Inflammatory macrophage treated with lipopolysaccharide for 4 hours (primary cell): ENCODE measurements around the gene HIF1AN.

Experiments
- DNase-seq: peaks from one replicate; pipeline ENCODE4 v3.0.0-alpha.2; 2020

HIF1AN gene

DNA sequence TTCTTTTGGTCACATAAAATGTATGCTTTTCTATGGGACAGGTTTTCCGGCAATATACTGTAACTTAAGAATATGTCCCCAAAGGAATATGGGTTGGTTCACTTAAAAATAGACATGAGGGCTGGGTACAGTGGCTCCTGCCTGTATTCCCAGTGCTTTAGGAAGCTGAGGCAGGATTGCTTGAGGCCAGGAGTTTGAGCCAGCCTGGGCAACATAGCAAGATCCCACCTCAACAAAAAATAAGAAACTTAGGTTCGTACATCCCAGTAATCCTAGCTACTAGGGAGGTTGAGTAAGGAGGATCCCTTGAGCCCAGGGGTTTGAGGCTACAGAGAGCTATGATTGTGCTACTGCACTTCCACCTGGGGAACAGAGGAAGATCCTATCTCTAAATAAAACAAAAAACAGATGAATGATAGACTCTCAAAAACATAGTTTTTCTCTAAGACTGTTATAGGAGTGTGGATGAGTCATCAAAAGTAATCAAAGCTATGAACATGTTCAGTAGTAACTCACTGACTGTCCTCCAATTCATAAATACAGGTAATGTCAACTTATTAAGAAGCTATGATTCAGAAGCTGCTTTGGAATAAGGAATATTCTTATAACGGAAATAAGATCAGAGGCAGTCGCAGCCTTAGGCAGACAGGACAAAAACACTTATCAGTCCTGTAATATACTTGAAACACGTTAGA lies 13.5 kb upstream of the HIF1AN start:
- DNase-seq: no peak

DNA sequence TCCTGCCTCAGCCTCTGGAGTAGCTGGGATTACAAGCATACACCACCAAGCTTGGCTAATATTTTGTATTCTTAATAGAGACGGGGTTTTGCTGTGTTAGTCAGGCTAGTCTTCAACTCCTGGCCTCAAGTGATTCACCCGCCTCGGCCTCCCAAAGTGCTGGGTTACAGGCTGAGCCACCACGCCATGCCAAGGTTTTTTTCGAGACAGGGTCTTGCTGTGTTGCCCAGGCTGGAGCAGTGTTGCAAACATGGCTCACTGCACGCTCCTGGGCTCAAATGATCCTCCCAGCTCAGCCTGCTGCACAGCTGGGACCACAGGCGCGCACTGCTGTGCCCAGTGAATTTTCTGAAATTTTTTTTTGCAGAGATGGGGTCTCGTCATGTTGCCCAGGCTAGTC lies 12.8 kb upstream of the HIF1AN start:
- no peak for DNase-seq

DNA sequence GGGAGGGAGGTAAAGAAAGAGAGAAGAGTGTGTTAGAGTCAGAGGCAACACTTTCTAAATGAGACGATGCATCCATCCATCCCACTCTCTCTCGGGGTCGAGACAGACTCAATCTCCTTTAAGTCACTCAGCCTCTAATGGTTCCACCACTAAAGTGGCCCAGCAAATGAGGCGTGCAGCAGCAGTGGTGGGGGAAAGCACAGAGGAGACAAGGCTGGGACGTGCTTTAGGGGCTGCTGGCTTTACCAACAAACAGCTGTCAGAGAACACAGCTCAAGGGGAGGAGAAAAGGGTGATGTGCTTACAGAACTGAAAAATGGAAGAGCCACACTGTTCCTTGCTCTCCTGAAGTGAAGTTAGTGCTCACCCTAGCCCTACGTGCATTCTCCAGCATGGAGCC lies 11.5 kb upstream of the HIF1AN start:
- no peak for DNase-seq

DNA sequence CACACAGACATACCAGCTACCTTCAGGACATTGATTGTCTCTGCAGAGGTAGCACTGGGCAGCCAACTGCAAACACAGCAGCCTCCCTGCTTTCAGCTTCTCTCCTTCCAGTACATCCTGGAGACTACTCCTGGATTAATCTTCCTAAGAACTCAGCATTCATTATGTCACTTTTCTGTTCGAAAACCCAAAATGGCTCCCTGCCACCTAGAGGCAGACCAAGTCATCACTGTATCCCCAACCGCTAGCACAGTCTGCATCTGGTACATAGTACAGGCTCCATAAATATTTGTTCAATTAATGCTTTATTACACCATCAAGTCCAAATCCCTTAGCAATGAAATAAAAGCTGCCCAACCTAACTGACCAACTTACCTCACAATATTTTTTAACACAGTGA lies 11.1 kb upstream of the HIF1AN start:
- no peak for DNase-seq

DNA sequence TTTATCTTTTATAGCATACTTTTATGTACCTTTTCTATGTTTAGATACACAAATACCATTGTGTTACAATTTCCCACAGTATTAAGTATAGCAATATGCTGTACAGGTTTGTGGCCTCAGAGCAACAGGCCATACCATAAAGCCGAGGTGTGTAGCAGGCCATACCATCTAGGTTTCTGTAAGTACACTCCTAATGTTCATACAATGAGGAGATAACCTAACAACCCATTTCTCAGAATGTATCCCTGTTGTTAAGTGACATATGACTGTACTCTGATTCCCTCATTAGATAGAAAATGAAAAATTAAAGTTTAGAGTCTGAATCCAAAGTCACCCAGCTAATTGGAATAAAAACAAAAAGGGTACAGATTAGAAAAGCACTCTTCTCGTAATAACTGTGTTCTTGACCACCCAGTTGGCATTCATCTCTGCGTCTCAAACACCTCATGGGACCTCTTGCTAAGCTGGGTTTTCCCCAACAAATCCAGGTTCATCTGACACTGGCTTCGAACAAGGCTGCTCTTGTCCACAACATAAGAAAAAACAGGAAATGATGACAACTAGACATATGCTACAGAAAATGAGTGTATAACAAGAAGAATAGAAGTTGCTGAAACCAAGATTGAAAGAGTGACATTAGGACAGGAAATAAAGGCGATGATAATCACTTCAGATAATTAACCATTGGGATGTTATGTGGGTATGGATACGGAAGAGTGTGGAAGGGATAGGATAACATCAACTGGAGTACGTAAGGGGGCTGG lies 7.4 kb upstream of the HIF1AN start:
- peak; percentile 43 for DNase-seq

DNA sequence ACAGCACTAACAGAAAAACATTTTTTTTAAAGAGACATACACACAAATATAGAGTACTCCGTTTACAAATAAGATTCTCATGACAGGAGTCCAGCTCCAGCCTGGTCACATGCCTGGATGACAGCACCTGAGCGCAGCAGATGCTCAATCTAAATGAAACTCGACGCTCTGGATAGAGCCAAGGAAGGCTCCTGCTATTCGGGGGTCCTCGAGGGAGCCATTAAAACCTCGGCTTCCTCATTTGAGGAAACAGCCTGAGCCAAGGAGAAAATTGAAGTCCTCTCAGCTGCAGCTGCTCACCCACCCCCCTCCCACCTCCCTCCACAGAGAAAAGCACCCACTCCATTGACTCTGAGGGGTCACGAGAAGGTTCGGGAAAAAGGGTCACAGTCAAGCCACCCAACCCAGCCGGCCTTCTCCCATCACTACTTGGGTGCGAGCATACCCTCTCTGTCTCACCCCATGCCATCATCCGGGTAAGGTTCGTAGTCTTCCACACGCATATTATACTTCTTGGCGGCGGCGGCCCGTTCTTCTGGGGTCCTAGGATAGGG lies 6.7 kb upstream of the HIF1AN start:
- DNase-seq: peak; percentile 3

DNA sequence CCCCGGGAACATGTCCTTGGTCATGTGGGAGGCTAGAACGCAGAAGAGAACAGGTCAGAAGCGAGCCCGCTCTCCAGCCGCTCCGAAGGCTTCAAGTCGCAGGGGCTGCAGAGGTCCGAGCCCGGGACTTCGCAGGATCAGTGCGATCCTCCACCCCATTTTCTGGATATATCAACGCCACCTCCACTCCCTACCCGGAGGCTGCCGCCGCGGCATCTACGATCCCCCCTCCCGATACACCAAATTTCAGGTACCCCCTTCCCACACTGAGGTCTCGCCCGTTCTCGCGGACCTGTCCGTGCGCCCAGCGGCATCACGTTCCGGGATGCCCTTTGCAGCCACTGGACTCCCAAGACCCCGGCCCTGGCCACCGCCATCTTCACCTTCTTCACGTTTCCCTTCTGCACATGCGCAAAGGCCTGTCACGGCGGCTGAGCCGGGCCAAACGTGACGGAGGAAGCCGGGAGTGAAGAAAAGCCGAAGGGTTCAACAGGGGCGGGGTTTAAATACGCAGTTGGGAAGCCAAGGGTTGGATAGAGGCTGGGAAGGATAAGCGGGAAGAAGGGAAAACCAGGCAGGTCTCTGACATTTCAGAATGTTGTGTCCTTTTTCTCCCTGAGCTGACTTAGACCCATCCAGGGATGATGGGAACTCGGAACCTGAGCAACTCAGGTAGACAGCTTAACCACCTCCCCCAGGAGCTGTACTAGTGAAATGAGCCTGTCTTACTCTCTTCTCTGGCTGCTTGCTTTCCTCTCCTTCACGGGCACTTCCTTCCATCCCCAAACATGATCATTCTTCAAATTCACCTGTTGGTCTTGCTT lies 6.1 kb upstream of the HIF1AN start, which contains the start of gene NDUFB8:
Gene NDUFB8, minus strand, starts transcription at position 397 of the 824 bp plus-strand sequence. Its CDS starts 20 bp downstream, at position 377.
- peak; percentile 91 for DNase-seq

DNA sequence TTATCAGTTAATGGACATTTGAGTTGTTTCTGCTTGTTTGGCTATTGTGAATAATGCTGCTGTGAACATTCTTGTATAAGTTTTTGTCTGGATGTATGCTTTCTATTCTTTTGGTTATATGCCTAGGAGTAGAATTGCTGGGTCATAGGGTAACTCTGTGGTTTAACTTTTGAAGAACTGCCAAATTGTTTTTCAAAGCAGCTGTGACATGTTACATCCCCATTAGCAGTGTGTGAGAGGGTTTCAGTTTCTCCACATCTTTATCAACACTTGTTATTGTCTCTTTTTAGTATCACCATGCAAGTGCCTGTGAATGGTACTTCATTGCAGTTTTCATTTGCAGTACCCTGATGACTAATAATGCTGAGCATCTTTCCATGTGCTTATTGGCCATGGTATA lies 4.0 kb upstream of the HIF1AN start:
- DNase-seq: peak; percentile 27

DNA sequence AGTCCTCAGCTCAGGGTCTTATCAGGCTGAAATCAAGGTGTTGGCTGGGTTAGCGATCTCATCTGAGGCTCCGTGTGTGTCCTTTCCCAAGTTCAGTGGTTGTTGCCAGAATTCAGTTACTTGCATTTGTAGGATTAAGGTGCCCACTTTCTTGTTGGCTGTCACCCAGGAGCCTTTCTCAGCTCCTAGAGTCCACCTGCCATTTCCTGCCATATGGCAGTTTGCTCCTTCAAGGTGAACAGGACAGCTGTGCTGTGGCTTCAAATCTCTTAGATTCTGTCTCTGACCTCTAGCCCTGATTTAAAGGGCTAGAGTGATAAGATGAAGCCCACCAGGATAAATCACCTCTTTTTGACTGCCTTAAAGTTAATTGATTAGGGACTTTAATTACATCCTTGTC lies 1.0 kb upstream of the HIF1AN start:
- no peak for DNase-seq

DNA sequence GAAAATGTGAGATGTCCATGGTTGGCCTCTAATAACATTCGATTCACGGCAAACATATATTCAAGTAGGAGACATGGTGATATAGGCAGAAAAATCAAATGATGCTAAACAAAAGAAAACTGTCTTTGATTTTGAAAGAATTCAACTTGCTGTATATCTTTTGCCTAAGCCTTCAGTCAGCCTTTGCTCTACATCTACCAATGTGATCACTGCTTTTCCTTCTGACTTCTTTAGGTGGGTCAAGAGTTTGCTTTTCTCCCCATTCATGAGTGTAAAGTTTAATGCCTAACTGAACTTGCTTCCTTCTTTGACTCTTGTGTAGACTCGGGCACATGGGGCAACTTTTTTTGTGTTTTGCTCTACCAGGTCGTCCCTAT lies 417 bp upstream of the HIF1AN start:
- DNase-seq: no peak

DNA sequence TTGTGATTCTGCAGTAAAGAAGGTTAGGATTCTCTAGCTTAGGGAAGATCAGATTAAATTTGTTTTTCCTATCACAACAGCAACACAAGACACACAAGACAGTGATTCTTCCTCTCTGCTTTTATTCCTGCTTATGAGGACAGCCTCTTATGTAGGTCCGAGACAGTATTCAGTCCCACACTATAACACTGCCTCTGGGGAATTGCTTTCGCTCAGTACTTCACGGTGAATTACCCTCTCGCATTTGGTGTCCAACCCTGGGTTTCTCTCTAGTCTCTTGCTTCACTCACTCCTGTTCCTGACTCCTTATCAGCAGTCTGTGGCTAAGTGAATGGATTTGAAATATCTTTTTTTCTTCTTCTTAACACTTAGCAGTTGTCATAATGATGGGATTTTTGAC lies 1.7 kb downstream of the HIF1AN start:
- DNase-seq: no peak

DNA sequence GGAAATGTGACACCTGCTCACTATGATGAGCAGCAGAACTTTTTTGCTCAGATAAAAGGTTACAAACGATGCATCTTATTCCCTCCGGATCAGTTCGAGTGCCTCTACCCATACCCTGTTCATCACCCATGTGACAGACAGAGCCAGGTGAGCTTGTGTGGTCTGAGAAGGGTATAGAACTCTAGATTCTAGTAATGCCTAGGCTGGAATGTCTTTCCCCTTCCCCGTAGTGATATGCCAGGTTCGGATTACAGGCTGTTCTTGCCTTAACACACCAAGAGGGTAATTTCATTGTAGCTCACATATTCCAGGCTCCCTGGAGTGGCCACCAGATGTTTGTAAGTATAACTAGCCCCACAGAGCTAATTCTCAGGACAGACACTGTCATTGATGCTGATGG lies 9.2 kb downstream of the HIF1AN start:
- no peak for DNase-seq

DNA sequence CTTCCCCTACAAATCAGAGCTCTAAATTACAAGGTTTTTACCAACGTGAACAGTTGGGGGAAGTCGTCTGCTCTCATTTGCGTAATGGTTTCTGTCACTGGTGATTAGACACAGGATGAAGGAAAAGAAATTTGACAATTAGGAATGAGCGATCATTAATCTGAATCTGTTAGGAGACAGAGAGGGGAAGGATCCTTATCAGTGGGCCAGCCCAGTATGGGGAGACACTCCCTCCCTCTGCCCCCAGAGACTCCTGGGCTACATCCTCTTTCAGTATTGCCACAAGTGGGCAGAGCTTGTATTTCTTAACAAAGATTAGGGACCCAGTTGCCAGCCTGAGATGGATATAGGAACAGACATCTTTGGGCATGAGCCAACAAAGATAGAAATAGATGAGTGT lies 15.5 kb downstream of the HIF1AN start:
- DNase-seq: peak; percentile 67

DNA sequence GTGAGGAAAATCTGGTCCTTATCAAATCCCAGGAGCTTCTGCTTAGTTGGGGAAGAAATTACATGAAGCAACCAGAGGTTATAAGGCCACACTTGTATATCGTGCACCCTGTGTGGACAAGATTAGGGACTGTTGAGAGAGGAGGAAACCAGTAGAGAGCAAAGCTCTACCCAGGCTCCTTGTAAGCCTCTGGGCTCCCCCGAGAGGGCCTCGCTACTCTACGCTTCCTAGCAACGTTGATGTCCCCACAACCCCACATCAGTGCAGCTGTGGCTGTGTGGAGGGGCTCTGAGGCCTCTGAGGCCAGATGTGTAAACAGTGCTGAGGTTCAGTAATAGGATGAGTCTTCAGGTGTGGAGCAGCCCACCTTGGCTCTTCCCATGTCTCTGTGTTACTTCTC lies 16.0 kb downstream of the HIF1AN start:
- no peak for DNase-seq

DNA sequence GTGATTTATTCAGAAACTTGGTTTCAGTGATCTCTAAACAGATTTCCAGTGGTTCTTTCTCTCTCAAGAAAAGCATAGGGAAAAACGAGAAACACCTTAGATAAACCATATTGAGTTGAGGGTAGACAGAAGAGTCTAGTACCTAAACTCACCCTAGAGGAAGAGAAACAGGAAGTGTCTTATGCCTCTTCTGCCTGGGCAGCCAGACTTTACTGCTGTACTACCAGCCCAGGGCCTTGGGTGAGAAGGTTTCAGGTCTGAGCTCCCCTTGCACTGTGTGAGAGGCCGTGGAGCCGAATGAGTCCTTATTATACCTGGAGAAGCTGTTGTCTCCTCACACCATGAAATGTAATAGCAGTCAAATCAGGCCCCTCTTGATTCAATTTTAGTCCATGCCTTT lies 18.2 kb downstream of the HIF1AN start:
- no peak for DNase-seq

DNA sequence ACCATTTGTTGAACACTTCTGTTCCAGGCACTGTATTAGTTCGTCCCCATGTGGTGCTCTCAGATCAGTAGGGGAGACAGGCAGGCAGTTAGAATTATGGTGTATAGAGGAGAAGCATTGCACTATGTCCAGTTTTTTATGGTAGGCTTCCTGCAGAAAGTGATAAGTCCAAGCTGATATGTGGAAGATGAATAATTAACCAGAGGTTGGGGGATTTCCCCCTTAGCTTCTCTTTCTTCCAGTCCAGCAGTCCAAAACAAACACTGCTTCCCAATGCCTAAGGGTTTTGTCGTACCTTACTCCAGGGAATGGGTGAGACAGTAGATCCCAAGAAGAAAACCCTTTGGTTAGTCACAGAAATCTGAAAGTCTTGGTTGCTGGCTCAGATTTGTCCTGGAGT lies 19.2 kb downstream of the HIF1AN start:
- DNase-seq: no peak

DNA sequence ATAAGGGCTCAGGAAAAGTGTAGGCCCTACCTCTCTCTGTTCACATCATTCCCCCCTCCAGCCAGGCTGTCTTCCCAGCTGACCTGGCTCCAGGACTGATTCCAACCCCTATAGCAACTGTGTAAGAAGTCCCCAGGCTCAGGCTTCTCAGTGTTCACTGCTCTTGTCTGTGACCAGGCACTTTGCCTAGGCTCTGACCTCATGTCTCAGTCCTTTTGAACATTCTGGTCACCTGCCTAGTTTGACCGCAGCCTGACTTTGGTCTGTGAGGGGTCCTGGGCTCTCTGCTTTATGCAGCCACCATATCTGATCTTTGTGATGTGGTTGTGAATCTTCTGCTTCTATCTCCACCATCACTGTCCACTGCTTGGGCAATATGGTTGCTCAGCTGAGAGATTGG lies 24.5 kb downstream of the HIF1AN start:
- DNase-seq: no peak

DNA sequence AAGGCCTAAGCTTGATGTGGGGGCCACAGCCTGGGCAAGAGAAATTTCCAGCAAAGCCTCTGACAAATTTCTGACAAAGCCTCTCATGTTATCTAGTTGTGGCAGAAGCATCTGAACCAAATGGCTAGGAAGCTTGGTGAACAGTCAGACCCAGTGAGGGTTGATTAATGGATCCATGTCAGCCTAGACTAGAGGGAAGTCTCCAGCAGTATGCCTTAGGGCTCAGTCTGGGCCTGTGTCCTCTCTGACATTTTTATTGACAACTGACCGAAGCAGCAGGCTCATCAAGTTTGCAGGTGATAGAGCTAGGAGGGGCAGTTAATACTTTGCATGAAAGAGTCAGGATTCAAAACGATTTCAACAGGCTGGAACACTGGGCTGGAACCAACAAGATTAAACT lies 25.3 kb downstream of the HIF1AN start:
- no peak for DNase-seq

DNA sequence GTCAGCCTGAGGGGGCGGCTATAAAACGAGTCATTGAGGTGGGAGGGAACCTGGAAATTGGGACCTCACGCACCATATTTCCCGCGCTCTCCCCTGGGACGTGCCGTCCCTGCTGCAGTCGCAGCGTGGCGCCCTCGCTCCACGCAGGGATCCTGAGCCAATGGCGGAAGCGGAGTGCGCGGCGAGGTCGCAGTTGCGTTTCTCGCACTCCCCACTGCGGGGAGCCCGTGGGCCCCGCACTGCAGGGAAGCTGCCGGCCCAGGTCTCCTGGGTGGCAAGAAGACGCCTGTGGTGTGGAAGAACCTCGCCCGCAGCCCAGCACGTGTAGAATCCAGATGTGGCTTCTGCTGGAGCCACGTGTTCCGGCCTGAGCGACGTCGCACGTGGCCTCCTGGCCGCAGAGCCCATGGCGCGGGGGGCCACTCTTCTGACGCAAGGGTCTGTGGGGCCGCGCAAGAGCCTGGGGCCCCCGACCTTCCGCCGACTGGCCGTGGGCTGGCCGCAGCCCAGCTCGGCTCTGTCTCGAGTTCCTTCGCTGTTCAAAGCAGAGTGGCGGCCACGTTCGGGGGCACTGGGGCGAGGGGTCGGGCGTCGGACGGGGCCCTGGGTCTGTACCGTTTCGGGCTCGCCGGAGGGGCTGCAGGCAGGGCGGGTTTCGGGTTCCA lies 26.4 kb downstream of the HIF1AN start:
- peak; percentile 74 for DNase-seq

DNA sequence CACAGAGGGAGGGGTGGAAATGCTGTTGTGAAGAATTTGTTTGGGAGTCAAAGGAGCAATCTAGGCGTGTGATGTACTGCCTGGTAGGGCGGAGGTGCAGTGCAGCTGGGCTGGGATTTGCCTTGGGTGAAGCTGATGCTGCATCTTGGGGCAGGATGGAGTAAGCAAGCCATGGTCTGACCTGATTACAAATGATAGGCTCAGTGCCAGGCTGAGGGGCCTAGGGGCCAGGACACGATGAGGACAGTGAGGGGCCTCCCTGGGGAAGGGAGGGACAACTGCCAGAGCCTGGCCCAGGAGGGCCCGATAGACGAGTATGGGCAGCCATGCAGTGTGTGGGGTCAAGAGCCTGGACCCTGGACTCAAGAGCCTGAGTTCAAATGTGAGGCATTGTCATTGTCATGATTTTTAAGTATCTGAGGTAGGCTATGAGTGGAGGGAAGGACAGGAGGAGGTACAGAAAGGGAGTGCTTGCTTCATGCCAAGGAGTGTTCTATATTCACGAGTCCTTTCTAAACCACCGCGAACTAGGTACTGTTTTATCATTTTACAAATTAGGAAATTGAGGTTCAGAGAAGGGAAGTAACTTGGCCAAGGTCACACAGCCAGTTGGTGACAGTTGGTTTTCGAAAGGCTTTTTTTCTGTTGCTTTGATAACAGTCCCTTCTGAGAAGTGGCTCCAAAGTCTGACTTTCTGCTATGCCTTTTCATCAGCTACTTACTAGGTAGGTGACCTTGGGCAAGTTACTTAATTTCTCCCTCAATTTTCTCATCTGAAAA lies 29.7 kb downstream of the HIF1AN start:
- no peak for DNase-seq

DNA sequence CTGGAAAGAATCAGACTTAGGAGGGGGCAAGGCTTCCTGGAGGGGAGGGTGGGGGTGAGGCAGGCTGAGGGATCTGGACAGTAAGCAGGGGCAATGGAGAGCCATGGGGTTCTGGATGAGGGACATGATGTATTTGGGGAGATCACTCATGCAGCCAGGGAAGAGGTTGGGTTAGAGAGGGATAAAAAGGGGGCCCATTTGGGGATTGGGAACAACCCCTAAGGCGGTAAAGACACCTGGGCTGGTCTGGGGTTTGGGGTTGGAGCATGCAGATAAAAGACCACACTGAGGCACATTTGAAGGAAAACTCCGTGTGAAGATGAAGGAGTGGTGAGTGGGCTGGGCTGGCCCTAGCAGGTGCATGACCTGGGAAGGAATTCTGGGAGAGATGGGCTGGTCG lies 30.8 kb downstream of the HIF1AN start:
- DNase-seq: no peak

DNA sequence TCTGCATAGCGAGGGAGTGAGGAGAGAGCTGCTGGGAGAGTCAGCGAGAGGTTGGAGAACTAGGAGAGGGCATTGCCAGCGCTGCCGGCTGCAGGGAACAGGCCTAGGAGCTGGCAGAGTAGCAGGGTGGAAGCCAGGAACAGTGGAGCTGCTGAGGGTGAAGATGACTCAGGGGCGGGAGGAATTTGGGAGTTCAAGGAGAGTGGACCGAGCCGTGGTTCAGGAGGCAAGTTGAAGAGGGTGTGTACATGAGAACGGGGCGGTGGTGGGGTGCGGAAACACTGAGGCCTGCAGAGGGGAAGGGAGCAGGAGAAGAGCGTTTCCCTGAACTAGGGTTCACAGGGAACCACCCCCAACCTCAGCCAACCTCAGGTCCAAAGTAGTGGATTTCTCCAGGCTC lies 31.5 kb downstream of the HIF1AN start:
- no peak for DNase-seq
